ENCODE results near the gene ARHGEF7. TPM values are rescaled to one million over a fixed set of nuclear protein-coding genes. Genes with fewer than 3 reads are reported as not detected.

The ARHGEF7 gene
- total RNA-seq, 1 donor from 2014 or later: 31.6 TPM

DNA sequence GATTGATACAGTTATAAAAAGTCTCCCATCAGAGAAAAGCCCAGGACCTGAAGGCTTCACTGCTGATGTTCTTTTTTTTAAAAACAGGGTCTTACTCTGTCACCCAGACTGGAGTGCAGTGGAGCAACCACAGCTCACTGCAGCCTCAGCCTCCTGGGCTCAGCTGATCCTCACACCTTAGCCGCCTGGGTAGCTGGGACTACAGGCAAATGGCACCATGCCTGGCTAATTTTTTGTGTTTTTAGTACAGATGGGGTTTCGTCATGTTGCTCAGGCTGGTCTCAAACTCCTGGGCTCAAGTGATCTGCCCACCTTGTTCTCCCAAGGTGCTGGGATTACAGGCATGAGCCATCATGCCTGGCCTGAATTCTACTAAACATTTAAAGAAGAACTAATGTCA is 238.4 kb downstream of the ARHGEF7 start:
- DNase-seq (ENCODE audit: low read depth): no peak
- Histone ChIP-seq H3K27me3 (ENCODE audit: control insufficient read depth, insufficient read depth, low read length) (no peaks in the 10 kb centered on the region), H3K36me3 (ENCODE audit: control insufficient read depth, insufficient read depth, low read length) (no peaks in the 10 kb centered on the region), H3K4me3 (ENCODE audit: low read depth, low read length) (no peak overlapping the region)
- FAIRE-seq: no peak
- TF ChIP-seq, protein P1, sequence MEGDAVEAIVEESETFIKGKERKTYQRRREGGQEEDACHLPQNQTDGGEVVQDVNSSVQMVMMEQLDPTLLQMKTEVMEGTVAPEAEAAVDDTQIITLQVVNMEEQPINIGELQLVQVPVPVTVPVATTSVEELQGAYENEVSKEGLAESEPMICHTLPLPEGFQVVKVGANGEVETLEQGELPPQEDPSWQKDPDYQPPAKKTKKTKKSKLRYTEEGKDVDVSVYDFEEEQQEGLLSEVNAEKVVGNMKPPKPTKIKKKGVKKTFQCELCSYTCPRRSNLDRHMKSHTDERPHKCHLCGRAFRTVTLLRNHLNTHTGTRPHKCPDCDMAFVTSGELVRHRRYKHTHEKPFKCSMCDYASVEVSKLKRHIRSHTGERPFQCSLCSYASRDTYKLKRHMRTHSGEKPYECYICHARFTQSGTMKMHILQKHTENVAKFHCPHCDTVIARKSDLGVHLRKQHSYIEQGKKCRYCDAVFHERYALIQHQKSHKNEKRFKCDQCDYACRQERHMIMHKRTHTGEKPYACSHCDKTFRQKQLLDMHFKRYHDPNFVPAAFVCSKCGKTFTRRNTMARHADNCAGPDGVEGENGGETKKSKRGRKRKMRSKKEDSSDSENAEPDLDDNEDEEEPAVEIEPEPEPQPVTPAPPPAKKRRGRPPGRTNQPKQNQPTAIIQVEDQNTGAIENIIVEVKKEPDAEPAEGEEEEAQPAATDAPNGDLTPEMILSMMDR (IDR thresholded peaks at IDR 0.05; ENCODE audit: insufficient read depth, low read length, severe bottlenecking): no peak

DNA sequence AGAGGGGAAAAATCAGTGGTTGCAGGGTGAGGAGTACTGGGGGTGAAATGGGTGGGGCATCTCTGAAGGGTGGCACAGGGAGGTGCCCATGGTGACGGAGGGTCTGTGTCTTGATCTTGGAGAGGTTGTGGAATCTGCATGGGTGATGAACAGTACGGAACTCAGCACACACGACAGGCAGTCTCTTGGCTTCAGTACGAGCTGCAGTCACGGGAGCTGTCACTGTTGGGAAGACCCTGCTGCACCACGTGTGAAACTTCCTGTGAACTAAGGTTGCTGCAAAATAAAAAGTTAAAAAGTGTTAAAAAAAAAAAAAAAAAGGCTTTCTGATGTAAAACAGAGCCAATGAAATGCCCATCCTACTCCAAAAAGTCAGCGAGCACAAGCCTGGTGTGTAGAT is 239.7 kb downstream of the ARHGEF7 start:
- FAIRE-seq (no peak), DNase-seq (ENCODE audit: low read depth) (no peak)
- TF ChIP-seq, protein P1 (IDR thresholded peaks at IDR 0.05; ENCODE audit: insufficient read depth, low read length, severe bottlenecking): no peak

More for the DNA sequence above, 239.7 kb downstream of the ARHGEF7 start:
- Histone ChIP-seq H3K4me3 (ENCODE audit: low read depth, low read length) (no peak overlapping the region), H3K27me3 (ENCODE audit: control insufficient read depth, insufficient read depth, low read length) (no peaks in the 10 kb centered on the region), H3K36me3 (ENCODE audit: control insufficient read depth, insufficient read depth, low read length) (no peaks in the 10 kb centered on the region)

Other genes with a start within 250 kb of the ARHGEF7 start
- gene ANKRD10, start 200.2 kb upstream of the ARHGEF7 start, total RNA-seq: 17.2 and 26.9 TPM in 2 replicates
- not detected in 2 replicates for gene TEX29, start 205.3 kb downstream of the ARHGEF7 start, total RNA-seq

Measured in bronchial epithelial cell (primary cell).